HEK293 (cell line): Measurements from ENCODE around the gene MBNL2.

Source experiments
- CTCF ChIA-PET: fragments of 350-600 bp; formaldehyde crosslinking; extraction: SDS; loops from one replicate; lab custom pipeline; 2021; ENCODE audit warnings: antibody characterized with exemption; lab: Yijun Ruan, JAX
- POLR2A ChIA-PET: fragments of 300-600 bp; formaldehyde crosslinking; extraction: SDS; loops from one replicate; lab custom pipeline; 2020; ENCODE audit warnings: antibody characterized with exemption, inconsistent platforms; lab: Yijun Ruan, JAX
- H3K27ac ChIP-seq: fragments of 200-500 bp; sonication (Bioruptor generic); 2 replicates; pipeline ENCODE4 v1.5.1; 2014; ENCODE audit warnings: low read depth, low read length, control low read depth, inconsistent platforms; ENCODE audit errors: extremely low read depth
- H3K36me3 ChIP-seq, 2 experiments: fragments of 200-500 bp in 1 of 2; sonication (Bioruptor generic) in 1 of 2; 1 replicate in 1 of 2; 2 replicates in 1 of 2; pipeline ENCODE4 v1.5.1; 2014 to 2017; ENCODE audit warnings: inconsistent platforms in 2 of 2, low read length in 2 of 2; ENCODE audit not compliant: control insufficient read depth in 2 of 2, insufficient read depth in 1 of 2
- H3K4me1 ChIP-seq: fragments of 200-500 bp; sonication (Bioruptor generic); 2 replicates; pipeline ENCODE4 v1.5.1; 2014; ENCODE audit warnings: mild to moderate bottlenecking, low read length, inconsistent platforms; ENCODE audit not compliant: control insufficient read depth, insufficient read depth
- H3K4me3 ChIP-seq: 2 replicates; pipeline ENCODE4 v1.5.1; 2011; ENCODE audit warnings: low read depth, mild to moderate bottlenecking, control low read depth, low read length, moderate library complexity
- H3K9me3 ChIP-seq: fragments of 200-500 bp; sonication (Bioruptor generic); 2 replicates; pipeline ENCODE4 v1.5.1; 2014; ENCODE audit warnings: low read depth, low read length, inconsistent platforms; ENCODE audit not compliant: control insufficient read depth, insufficient read depth
- GFI1B ChIP-seq: fragments of 450-650 bp; formaldehyde crosslinking; IDR thresholded peaks from 2 replicates; pipeline ENCODE4 v1.5.1; 2016; ENCODE audit warnings: missing biosample characterization, missing genetic modification characterization
- OVOL3 ChIP-seq: fragments of 450-650 bp; formaldehyde crosslinking; IDR thresholded peaks from 2 replicates; pipeline ENCODE4 v1.5.1; 2016; ENCODE audit warnings: missing biosample characterization, missing genetic modification characterization
- PBX3 ChIP-seq: sonication (generic); formaldehyde crosslinking; IDR thresholded peaks from 2 replicates; pipeline ENCODE4 v1.8.1; 2022; ENCODE audit warnings: mild to moderate bottlenecking, moderate library complexity, missing genetic modification reagents
- REPIN1 ChIP-seq: fragments of 450-650 bp; formaldehyde crosslinking; IDR thresholded peaks from 2 replicates; pipeline ENCODE4 v1.5.1; 2017; ENCODE audit warnings: missing biosample characterization, missing genetic modification characterization, low read depth
- REST ChIP-seq: fragments of 450-650 bp; formaldehyde crosslinking; IDR thresholded peaks from 2 replicates; pipeline ENCODE4 v1.5.1; 2016; ENCODE audit warnings: missing biosample characterization, missing genetic modification characterization
- TCF7L2 ChIP-seq: IDR thresholded peaks from 2 replicates; pipeline ENCODE4 v1.6.1; 2011; ENCODE audit warnings: low read depth, mild to moderate bottlenecking, inconsistent platforms, low read length, moderate library complexity, borderline replicate concordance
- ZNF157 ChIP-seq: fragments of 450-650 bp; formaldehyde crosslinking; IDR thresholded peaks from 2 replicates; pipeline ENCODE4 v1.5.1; 2016; ENCODE audit warnings: missing biosample characterization, missing genetic modification characterization
- ZNF184 ChIP-seq: fragments of 450-650 bp; IDR thresholded peaks from 2 replicates; pipeline ENCODE4 v1.5.1; 2018; ENCODE audit warnings: missing biosample characterization, mild to moderate bottlenecking, missing genetic modification characterization
- ZNF24 ChIP-seq: fragments of 450-650 bp; formaldehyde crosslinking; IDR thresholded peaks from 2 replicates; pipeline ENCODE4 v1.5.1; 2016; ENCODE audit warnings: missing biosample characterization, missing genetic modification characterization
- ZNF37A ChIP-seq: fragments of 450-650 bp; IDR thresholded peaks from 2 replicates; pipeline ENCODE4 v1.5.1; 2018; ENCODE audit warnings: missing biosample characterization, missing genetic modification characterization
- ZNF398 ChIP-seq: fragments of 450-650 bp; formaldehyde crosslinking; IDR thresholded peaks from 2 replicates; pipeline ENCODE4 v1.5.1; 2017; ENCODE audit warnings: missing biosample characterization, missing genetic modification characterization
- ZNF560 ChIP-seq: fragments of 450-650 bp; formaldehyde crosslinking; IDR thresholded peaks from 2 replicates; pipeline ENCODE4 v1.5.1; 2017; ENCODE audit warnings: missing biosample characterization, missing genetic modification characterization, borderline replicate concordance
- ZNF623 ChIP-seq: fragments of 450-650 bp; formaldehyde crosslinking; IDR thresholded peaks from 2 replicates; pipeline ENCODE4 v1.5.1; 2016; ENCODE audit warnings: missing biosample characterization, missing genetic modification characterization
- ZNF626 ChIP-seq: fragments of 450-650 bp; sonication (Bioruptor Pico); formaldehyde crosslinking; IDR thresholded peaks from 2 replicates; pipeline ENCODE4 v1.5.1; 2018; ENCODE audit warnings: missing biosample characterization, missing genetic modification characterization, inconsistent platforms
- ZNF654 ChIP-seq: fragments of 450-650 bp; formaldehyde crosslinking; IDR thresholded peaks from 2 replicates; pipeline ENCODE4 v1.5.1; 2016; ENCODE audit warnings: low read depth, missing biosample characterization, missing genetic modification characterization
- ZNF660 ChIP-seq: fragments of 450-650 bp; IDR thresholded peaks from 2 replicates; pipeline ENCODE4 v1.5.1; 2018; ENCODE audit warnings: missing biosample characterization, mild to moderate bottlenecking, missing genetic modification characterization
- ZNF664 ChIP-seq: fragments of 450-650 bp; formaldehyde crosslinking; IDR thresholded peaks from 2 replicates; pipeline ENCODE4 v1.5.1; 2016; ENCODE audit warnings: missing biosample characterization, missing genetic modification characterization
- ZNF830 ChIP-seq: fragments of 450-650 bp; IDR thresholded peaks from 2 replicates; pipeline ENCODE4 v1.5.0; 2018; ENCODE audit warnings: missing biosample characterization, missing genetic modification characterization, low read depth, mild to moderate bottlenecking, moderate library complexity

Gene MBNL2

GRCh38 chr13:97185291-97185690, 36.8 kb upstream of the MBNL2 start (continued):
- no peak for TF ChIP-seq PBX3 (CRISPR knock-in tag)

- H3K27ac ChIP-seq, result no peak overlapping the region
- H3K9me3 ChIP-seq, result no peaks in the 10 kb centered on the region
- H3K4me1 ChIP-seq, result no peaks in the 10 kb centered on the region
- CTCF ChIA-PET, result no interaction called here
- H3K36me3 ChIP-seq, result no peaks in the 10 kb centered on the region
- POLR2A ChIA-PET, result no interaction called here
- TF ChIP-seq ZNF623 (tag by site-specific recombination) (no peak), ZNF24 (tag by site-specific recombination) (no peak), ZNF398 (tag by site-specific recombination) (no peak), OVOL3 (tag by site-specific recombination) (no peak), ZNF560 (tag by site-specific recombination) (no peak), GFI1B (tag by site-specific recombination) (no peak), ZNF157 (tag by site-specific recombination) (no peak), REPIN1 (tag by site-specific recombination) (no peak)
- H3K4me3 ChIP-seq, result no peak overlapping the region
Observed at GRCh38 chr13:97185751-97186150, 36.4 kb upstream of the MBNL2 start.

- TF ChIP-seq TCF7L2, result no peak
- no peak for TF ChIP-seq ZNF37A (tag by site-specific recombination)
- no peak for TF ChIP-seq ZNF830
- no peak for TF ChIP-seq ZNF184 (tag by site-specific recombination)
- no peak for TF ChIP-seq ZNF660
- TF ChIP-seq ZNF654, result no peak
- TF ChIP-seq REST (tag by site-specific recombination), result no peak
- TF ChIP-seq ZNF626, result no peak
- no peak for TF ChIP-seq ZNF664 (tag by site-specific recombination)
- Histone ChIP-seq H3K36me3 (no peaks in the 10 kb centered on the region), H3K27ac (no peak overlapping the region), H3K4me1 (no peaks in the 10 kb centered on the region), H3K9me3 (no peaks in the 10 kb centered on the region), H3K4me3 (no peak overlapping the region)
- POLR2A ChIA-PET, result interaction anchor here (1.3 kb wide), 1 partner anchor 9 kb away, joined by 5 read pairs; no protein-coding TSS in a partner anchor
- CTCF ChIA-PET, result no interaction called here
Observed at GRCh38 chr13:97188207-97188606, 33.9 kb upstream of the MBNL2 start.
